ENCODE data around the gene MYO1H. TPM values are rescaled to one million over a fixed set of nuclear protein-coding genes. Genes with fewer than 3 reads are reported as not detected.

The MYO1H gene
- total RNA-seq, 1 donor from 2014 or later: 0.72 TPM

DNA sequence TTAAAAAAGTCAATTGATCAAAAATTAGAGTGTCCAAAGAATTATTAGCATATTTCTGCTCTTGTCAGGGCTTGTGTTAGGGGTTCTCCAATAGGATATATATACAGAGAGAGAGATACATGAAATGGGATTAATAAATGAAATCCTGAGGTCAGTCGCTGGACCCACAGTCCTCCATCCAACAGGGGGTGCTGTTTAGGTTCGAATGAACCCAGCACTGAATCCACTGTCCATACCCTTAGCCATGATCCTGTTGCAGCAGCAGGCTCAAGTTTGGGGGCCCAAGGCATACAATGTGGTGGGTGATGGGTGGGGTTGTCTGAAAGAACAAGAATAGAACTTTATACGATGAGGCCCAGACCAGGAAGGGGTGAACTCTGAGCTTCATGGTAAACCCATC lies 780 bp upstream of the MYO1H start:
- Mint-ChIP-seq H3K27me3 (peaks cover 13% of the 10 kb centered on the region), H3K9me3 (no peaks in the 10 kb centered on the region), H3K4me1 (ENCODE audit: unreplicated experiment) (peaks cover 5% of the 10 kb centered on the region), H3K4me3 (no peak overlapping the region), H3K36me3 (no peaks in the 10 kb centered on the region), H3K27ac (no peak overlapping the region)
- TF ChIP-seq, protein P1, sequence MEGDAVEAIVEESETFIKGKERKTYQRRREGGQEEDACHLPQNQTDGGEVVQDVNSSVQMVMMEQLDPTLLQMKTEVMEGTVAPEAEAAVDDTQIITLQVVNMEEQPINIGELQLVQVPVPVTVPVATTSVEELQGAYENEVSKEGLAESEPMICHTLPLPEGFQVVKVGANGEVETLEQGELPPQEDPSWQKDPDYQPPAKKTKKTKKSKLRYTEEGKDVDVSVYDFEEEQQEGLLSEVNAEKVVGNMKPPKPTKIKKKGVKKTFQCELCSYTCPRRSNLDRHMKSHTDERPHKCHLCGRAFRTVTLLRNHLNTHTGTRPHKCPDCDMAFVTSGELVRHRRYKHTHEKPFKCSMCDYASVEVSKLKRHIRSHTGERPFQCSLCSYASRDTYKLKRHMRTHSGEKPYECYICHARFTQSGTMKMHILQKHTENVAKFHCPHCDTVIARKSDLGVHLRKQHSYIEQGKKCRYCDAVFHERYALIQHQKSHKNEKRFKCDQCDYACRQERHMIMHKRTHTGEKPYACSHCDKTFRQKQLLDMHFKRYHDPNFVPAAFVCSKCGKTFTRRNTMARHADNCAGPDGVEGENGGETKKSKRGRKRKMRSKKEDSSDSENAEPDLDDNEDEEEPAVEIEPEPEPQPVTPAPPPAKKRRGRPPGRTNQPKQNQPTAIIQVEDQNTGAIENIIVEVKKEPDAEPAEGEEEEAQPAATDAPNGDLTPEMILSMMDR (conservative IDR thresholded peaks at IDR 0.05): no peak
- no peak for DNase-seq (ENCODE audit: extremely low spot score, unreplicated experiment)

DNA sequence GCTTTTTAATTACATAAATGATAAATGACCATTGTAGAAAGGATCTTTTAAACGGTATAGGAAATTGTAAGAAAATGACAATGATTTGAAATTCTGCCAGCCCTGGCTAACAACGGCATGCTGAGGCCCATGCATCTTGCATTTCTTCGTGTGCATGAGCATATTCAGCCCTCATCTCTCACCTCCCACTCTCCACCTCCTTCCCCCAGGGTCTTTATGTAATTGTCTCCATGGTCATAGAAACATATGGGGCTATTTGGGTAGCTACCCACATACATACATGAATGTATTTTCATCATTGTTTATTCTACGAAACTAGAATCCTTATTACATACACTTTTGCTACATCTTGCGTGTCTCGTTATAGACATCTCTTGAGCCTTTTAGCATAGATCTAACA lies 4.5 kb downstream of the MYO1H start:
- H3K27me3 Mint-ChIP-seq: peaks cover 11% of the 10 kb centered on the region

DNA sequence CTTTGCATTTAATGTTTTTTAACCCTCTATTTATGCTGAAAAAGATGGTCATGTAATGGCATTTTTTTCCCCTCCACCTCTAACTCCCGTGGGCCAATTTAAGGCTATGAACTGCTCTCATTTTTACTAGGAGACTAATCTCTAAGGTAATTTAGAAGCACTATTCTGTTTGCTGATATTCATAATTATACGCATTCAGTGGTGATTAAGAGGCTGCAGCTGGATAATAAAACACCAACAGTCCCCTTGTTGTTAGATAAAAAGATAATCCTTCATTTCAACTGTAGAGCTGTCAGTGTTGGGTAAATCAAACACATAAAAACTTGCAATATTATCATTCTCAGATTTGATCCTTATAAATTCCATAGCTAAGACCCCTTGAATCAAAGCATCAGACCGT lies 8.9 kb downstream of the MYO1H start:
- H3K4me3 Mint-ChIP-seq: no peak overlapping the region
- TF ChIP-seq, protein P1 (conservative IDR thresholded peaks at IDR 0.05): no peak
- no peaks in the 10 kb centered on the region for H3K36me3 Mint-ChIP-seq
- H3K4me1 Mint-ChIP-seq (ENCODE audit: unreplicated experiment): peaks cover 3% of the 10 kb centered on the region
- no peak overlapping the region for H3K27ac Mint-ChIP-seq
- DNase-seq (ENCODE audit: extremely low spot score, unreplicated experiment): no peak
- no peaks in the 10 kb centered on the region for H3K9me3 Mint-ChIP-seq
- peaks cover 28% of the 10 kb centered on the region for H3K27me3 Mint-ChIP-seq

More for the DNA sequence above, 4.5 kb downstream of the MYO1H start:
- Mint-ChIP-seq H3K9me3 (no peaks in the 10 kb centered on the region), H3K4me1 (ENCODE audit: unreplicated experiment) (peaks cover 5% of the 10 kb centered on the region), H3K36me3 (no peaks in the 10 kb centered on the region), H3K27ac (no peak overlapping the region), H3K4me3 (no peak overlapping the region)
- DNase-seq (ENCODE audit: extremely low spot score, unreplicated experiment): no peak
- TF ChIP-seq, protein P1 (conservative IDR thresholded peaks at IDR 0.05): no peak

DNA sequence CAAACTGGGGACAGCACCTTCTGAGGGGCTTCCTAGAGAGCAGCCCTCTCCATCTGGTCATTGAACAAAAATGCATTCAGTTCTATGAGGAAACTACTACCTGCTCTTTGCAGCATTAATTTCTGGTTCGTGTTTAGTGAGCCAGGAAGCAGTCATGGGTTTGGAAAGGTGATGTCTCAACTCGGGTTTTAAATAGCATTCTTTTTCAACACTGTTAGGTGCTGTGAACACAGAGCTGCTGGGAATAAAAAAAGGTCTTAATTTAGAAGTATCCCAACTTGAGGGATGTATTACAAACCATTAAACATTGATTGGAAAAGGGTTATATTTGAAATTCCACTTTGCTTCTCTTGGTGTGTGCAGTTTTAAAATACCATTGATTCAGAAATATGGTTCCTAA lies 9.3 kb downstream of the MYO1H start:
- DNase-seq (ENCODE audit: extremely low spot score, unreplicated experiment): no peak
- H3K36me3 Mint-ChIP-seq: no peaks in the 10 kb centered on the region
- H3K27me3 Mint-ChIP-seq: peaks cover 28% of the 10 kb centered on the region

DNA sequence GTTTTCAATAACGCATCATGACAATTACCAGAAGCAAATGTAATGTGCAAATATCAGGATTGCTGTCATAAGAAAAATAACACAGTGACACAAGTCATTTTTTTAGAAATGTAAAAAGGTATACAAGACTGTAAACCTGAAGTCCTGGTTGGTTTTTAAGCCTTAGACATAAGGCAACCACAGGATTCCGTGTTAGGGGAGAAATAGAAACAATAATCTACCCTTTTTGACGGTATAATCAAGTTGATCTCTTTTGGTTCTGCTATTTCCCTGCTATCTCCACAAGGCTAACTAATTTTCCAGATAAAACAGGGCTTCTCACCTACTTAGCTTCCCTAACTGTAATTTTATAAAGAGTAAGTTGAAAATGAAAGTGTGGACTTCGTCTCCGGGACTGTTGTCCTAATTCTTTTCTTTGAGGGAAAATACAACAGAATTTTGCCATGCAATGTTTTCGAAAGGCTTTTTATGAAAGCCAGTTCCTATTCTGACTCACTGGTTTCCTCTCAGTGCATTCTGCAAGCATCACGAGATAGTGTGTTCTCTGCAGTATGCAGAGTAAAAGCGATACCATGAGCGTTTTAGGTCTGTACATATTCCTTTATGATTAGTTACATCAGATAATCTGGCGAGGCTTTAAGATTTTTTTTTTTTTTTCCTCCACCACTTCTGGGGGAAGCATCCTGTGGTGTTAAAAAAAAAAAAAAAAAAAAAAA lies 10.6 kb downstream of the MYO1H start:
- Mint-ChIP-seq H3K27me3 (peaks cover 27% of the 10 kb centered on the region), H3K36me3 (no peaks in the 10 kb centered on the region), H3K4me3 (no peak overlapping the region), H3K27ac (no peak overlapping the region), H3K4me1 (ENCODE audit: unreplicated experiment) (peaks cover 3% of the 10 kb centered on the region), H3K9me3 (no peaks in the 10 kb centered on the region)
- TF ChIP-seq, protein P1 (conservative IDR thresholded peaks at IDR 0.05): no peak
- DNase-seq (ENCODE audit: extremely low spot score, unreplicated experiment): no peak

More for the DNA sequence above, 9.3 kb downstream of the MYO1H start:
- peaks cover 3% of the 10 kb centered on the region for H3K4me1 Mint-ChIP-seq (ENCODE audit: unreplicated experiment)
- no peak overlapping the region for H3K27ac Mint-ChIP-seq
- H3K4me3 Mint-ChIP-seq: no peak overlapping the region
- TF ChIP-seq, protein P1 (conservative IDR thresholded peaks at IDR 0.05): no peak
- H3K9me3 Mint-ChIP-seq: no peaks in the 10 kb centered on the region

Data from type B pancreatic cell (in vitro differentiated cells).